GM21528 (cell line): Measurements from ENCODE around the gene MSH2.

Experiments used
- ATAC-seq: cut with Tn5 transposase; IDR thresholded peaks from one replicate; pipeline ENCODE4 v1.9.1; 2021; ENCODE audit warnings: mild to moderate bottlenecking, moderate library complexity; ENCODE audit not compliant: unreplicated experiment, low FRiP score

MSH2 gene

DNA sequence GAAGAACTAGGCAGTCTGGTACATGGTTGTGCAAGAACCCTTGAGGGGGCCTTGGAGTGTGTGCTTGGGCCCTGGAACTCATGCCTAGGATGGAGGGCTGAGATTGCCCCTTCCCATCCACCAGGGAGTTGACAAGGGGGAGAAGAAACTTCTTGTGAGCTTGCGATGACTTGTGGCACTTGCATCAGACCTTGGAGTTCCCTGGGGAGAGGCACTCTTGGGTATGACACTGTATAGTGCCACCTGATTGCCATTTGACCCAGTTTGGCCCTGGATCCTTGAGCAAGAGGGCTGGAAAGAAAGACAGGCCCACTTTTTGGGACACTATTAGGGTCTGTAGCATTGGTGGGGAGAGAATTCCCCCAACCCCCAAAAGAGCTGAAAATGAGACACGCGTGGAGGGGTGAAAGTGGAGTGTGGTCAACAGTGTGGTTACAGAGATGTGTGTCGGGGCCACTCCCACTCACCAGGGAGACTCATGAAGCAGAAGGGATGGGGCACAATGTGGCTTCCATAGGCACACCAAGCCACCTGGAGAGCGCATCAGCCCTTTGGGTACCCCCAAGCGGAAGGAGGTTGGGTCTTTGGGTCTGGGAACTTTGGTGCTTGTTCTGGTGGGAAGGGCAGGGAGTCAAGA, 101.3 kb downstream of the MSH2 start:
- peak; percentile 12 for ATAC-seq

DNA sequence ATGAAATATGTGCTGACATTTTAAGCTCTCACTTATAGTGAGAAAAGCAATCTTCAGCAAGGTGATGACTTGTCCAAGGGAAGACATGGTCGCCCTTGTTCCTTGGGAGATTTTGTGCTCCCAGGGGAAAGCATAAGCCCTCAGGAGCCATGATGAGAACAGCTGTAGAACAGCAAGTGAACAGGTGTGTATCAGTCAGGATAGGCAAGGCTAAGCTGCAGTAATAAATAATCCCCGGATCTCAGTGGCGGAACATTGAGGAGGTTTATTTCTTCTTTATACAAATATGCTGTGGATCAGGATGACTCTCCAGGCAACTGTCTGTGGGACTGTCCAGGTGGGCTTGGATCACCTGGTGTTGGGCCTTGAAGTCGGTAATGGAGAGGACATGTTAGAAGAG, 103.1 kb downstream of the MSH2 start:
- ATAC-seq, result no peak

DNA sequence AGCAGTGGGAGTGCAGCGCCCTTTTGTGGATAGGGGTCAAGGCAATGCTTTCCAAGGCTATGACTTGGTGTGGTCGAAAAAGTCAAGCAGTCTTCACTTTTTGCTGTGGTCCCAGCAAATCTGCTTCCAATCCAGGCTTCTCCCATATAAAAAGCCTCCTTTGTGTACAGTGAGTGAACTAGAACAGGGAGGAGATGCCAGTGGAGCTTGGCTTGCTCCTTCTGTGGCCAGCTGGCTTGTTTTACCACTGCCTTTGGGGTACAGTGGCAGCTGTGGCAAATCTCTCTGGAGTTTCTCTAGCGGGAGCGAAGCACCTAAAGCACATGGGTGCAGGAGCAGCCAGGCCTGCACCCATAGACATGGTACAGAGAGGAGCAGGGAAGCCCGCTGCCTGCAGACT, 103.5 kb downstream of the MSH2 start:
- no peak for ATAC-seq

DNA sequence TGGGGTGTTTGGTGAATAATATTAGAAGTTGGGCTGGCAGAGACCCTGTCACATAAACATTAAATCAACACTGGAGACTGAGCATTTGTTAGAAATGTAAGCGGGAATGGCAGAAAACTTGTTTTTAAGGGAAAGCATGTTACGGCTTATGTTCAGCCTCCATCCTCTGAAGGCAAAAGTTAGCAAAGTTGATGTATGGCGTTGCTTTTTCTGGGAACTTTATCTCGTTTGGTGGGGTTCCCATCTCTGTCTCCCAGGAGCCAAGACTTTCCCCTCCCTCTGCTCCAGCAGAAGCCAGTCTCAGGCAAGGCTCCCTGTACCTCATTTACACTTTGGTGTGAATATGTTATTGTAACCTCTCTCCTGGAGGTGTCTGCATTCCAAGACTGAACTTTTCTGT, 105.1 kb downstream of the MSH2 start:
- no peak for ATAC-seq

DNA sequence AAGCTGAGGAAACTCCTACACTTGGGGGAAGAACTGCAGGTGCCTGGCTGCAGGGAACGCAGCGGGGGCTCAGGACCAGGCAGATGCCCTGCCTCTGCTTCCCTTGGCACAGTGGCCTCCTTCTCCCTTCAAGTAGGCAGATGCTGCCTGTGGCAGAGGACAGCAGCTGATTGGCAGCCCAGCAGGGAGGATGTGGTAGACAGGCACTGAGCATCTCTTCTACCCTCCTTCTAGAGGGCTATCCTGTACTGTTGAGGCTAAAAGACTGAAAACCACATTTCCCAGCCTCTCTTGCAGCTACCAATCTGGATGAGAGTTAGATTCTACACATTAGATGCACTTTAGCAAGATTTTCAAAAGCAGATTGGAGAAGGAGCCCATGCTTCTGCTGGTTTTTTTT, 105.7 kb downstream of the MSH2 start:
- ATAC-seq, result no peak

DNA sequence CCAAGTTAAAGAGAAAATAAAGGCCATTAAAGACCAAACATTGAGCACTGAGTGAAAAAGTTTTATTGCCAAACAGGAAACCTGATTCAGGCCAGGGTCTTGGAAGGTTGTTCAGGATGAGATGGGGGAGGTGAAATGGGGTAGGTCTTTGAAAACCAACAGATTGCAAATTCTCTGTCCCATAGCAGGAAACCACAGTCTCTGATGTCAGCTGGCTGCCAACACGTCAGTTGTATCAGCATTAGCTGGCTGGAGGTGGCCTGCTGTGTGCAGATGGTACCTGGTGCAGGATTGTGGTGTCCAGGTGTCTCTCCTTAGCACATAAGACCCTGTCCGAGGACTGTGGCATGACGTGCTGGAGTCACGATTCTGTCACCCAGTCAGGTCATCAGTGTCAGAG, 106.3 kb downstream of the MSH2 start:
- no peak for ATAC-seq

DNA sequence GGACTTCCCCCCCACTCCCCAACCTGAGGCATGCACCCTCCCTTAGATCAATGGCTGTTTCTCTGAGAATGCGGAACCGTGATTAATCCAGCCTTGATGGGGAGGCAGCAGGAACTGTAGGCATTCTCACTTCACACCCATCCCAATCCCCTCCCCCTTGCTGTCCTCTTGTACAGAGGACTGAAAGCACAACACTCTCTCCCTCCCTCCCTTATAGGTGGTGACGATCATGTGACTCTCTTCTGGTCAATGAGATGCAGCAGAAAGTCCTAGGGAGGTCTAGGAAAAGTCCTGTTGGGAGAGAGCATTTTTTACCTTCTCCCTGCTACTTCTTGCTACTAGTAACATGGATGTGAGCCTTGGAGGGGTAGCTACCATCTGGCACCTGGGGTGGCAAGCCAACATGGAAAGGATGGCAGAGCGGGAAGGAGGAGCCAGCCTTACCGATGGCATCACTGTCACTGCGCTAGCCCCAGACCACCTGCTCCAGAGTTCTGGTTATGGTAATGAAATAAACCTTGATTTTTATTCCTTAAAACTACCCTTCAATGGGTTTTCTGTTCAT, 106.9 kb downstream of the MSH2 start:
- no peak for ATAC-seq

DNA sequence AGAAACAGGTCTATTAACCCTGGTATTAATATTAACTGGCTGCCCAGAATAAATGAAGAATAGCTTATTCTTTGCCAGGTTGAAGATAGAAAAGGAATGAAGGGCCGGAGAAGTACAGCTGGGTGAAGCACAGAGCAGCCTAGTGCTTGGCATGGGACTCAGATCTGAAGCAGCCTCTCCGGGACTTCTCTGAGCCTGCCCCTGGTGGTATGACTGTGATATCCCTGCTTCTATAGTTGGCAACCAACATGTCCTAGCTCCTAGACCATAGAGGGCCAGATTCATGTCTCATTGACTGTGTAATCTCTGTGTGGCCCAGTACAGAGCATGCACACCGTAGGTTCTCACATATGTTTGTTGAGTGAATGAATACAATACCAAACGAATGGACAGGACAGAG, 107.8 kb downstream of the MSH2 start:
- no peak for ATAC-seq

DNA sequence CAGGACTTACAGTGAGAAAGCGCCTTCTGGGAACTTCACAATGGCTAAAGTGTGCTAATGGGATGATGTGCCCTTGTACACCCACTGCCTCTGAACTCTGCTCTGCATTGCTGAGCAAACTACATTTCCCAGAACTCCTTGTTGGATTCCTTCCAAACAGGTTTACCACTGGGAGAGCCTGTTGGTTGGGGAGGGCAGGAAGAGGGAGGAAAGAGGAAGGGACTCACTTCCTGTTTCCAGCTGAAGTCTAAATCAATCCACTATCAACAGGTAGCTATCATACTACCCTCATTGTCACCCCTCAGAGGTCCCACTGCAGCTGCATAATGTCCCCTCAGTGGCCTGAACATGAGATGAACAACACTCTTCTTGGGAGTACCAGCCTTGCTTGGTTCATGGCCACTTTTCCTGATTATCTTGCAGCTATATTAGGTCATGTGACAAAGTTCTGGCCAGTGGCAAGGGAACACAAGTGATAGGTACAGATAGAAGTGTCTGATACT, 109.7 kb downstream of the MSH2 start:
- no peak for ATAC-seq

DNA sequence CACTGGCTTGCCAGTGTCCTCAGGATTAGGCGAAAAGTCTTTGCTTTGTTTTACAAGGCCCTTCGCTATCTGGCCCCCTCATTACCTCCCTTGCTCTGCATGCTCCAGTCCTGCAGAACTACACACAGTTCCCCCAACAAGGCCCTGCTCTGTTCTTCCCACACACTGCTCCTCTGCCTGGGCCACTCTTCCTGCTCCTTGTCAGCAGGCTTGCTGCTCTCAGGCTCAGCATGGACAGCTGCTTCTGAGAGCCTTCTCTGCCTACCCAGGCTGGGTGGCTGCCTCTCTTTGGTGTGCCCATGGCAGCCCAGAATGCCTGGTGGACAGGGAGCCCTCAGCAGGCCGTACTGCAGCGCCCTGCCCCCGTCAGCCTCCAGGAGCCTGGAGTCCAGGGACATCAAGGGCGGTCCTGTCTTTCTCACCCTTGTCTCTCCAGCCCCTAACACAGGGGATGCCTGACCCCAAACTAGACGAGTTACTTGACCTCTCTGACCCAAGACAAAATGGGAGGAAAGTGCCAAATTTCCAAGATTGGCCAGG, 111.1 kb downstream of the MSH2 start:
- no peak for ATAC-seq

DNA sequence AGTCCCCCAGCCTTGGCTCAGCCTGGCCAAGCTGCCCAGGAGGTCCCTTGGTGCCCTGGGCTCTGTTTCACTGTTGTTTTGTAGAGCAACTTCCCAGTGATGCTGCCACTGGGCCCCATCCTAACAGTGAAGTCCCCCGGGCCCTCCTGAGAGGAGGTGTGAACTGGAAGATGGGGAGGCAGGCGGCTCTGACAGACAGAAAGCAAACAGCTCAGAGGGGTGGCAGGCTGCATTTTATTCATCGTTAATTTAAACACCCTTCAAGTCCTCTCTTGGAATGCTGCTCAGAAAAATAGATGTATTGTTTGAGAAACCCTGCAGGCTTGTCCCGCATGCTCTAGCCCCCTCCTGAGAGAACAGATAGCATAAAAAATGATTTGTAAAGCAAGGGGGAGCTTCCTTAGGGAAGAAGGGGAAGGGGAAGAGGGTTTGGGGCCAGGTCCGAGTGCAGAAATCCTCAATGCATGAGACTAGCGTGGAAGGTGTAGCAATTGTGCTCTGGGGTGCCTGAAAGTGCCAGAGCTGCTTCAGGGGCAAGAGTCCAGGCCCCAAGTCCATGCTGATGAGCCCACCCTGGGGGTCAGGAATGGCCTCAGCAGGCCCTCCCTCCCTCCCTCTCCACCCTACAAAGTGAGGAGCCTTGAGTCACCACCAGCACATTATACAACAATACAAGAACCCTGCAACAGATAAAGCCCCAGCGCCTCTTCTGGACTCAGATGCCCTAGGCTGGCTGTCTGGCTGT, 113.6 kb downstream of the MSH2 start:
- no peak for ATAC-seq

DNA sequence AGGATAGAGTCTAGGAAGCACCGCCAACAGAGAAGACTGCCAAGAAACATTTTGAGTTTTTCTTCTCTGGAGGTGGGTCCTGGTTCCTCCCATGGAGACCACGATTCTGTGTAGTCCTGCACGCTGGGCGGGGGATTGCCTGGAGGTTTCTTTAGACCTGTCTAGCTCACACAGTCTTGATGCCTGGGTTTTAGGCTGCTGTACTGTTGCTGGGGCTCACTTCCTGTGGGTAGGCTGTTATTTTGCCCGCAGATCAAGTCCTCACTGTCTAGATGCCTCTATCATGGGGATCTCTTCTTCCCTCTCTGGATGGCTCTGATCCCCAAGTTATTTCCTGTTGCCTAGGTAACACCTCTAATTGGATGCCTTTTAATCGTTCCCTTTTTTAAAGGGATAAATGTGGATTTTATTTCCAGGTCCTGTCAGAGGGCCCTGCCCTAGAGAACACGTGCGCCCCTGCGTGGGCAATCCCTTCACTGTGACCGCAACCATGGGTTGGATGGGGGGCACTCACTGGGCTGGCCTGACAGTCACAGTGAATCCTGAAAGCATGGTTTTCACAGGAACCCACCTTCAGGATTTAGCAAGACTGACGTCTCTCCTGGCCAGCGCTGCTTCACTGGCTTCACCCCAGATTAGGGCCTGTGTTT, 115.7 kb downstream of the MSH2 start:
- ATAC-seq, result no peak

DNA sequence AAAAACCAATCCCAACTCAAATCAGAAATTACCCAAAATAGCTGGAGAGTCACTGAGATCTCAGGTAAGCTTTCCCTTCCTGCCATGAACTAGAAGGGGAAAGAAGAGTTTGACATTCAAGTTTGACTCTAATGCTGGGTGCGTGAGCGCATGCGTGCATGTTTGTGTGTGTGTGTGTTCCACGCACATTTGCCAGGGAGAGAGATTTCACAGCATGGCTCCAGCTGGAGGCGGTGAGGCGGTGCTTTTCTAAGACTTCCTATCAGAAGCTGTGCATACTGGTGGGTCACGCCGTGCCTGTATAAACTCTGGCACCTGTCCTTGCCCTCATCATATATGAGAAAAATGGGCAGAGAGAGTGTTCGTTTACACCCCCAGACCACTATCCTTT, 116.2 kb downstream of the MSH2 start:
- no peak for ATAC-seq

DNA sequence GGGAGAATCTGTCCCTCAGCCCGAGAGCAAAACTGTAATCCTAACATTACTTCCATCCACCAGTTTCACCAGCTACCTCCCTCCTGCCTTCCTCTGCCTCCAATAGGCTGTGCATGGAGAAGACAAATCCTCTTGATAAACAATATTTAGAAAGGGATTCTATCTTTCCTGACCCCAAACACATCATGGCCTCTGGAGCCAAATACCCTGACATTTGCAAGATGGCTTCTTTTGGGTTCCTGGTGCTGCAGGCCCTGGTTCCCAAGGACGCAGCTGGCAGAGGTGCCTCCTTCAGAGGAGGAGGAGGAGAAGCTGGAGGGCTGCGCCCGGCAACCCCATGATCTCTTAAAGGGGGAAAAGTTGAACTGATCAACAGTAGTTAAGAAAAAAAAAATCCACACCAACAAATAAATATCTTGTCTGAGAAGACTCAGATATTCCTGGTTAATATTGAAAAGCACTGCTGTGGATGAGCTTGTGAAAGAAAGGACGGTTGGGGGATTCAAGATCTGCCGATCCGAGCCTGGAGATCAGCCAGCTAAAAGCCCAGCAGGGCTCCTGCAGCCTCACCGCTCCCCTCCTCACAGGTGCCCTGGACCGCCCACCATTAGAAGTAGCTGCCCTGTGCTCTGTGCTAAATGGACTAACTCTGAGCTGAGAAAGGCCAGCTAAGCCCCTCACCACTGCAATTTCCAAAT, 116.8 kb downstream of the MSH2 start:
- no peak for ATAC-seq

DNA sequence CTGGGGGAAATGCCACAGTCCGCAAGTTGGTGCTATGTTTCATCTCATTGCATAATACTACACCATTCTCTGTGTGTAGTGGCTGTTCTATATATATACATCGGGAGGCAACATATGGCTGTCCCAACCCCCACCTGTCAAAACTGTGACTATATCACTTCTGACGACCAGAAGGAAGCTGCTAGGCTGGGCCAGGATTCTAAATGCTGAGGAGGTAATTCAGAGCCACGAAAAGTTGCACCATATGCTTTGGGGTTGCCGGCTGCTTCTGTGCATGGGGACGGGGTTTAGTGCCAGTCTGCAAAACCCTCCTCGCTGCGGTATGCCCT, 117.3 kb downstream of the MSH2 start:
- ATAC-seq, result no peak

DNA sequence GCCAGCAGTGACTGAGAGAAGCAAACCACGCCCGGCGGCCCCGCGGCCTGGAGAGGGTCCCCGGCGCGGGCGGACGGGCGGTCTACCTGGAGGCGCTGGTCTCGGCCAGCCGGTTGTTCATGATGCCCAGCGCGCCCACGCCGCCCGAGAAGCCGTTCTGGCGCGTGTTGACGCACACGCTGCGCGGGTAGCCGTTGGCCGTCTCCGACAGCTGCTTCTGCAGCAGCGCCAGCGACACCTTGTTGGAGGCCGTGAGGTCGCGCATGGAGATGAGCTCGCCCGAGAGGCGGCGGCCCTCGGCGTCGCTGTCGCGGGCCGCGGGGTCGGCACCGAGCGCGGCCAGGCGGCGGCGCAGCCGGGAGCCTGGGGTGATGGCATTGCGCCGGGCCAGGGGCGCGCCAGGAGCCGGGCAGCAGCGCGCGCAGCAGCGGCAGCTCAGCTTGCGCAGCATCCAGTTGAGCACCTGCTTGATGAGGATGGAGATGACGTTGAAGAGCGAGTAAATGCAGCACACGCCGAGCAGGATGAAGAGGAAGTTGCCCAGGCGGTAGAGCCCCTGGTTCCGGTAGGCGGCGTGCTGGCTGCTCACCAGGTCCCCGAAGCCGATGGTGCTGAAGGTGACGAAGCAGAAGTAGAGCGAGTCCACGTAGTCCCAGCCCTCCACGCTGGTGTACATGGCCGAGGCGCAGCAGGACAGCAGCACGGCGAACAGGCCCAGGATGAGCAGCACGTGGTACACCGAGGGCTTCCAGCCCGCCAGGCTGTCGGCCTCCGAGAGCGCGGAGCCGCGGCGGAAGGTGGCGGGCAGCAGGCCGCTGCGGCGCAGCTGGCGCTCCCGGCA, 118.1 kb downstream of the MSH2 start:
- ATAC-seq, result peak; percentile 81

DNA sequence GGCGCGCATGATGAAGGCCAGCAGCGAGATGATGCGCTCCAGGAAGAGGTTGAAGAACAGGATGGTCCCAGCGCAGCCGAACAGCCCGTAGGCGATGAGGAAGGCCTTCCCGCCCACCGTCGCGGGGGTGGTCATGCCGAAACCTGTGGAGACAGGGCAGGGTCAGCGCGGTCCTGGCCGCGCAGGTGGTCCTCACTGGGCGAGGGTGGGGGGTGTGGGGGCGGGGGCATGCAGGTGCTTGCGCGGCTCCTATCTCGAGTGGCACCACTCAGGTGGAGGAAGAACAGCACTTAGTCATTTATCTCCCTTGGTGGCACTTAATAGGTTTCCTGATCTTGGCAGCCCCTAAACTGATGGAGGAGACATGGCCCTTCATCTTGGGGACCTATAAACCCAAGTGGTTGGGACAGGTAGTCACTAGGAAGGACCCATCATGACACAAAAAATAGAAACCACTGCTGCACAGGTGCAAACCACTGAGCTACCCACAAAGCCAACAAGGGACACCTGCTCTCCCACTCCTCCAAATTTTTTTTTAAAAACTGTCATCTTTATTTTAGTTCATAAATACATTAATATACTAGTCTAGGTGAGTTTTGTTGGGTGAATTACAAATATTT, 118.8 kb downstream of the MSH2 start:
- ATAC-seq, result peak; percentile 12

DNA sequence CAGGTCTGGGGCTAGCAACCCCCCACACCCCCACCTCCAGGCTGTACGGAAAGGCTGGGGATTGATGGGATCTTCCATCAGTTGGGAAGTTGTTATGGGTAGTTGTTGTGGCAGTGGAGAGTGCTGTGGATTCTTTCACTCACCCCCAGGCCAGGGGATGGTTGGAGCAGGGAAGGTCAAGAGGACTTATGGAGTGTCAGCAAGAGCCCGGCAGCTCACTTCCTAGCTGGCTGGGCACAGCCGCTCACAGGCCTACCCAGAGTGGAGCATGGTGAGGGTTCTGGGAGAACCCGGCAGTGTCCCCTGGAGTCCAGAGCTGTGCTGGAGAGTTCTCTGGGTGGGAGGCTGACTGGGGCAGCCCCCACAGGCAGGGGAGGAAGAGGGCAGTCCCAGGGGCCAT, 122.2 kb downstream of the MSH2 start:
- ATAC-seq, result no peak

DNA sequence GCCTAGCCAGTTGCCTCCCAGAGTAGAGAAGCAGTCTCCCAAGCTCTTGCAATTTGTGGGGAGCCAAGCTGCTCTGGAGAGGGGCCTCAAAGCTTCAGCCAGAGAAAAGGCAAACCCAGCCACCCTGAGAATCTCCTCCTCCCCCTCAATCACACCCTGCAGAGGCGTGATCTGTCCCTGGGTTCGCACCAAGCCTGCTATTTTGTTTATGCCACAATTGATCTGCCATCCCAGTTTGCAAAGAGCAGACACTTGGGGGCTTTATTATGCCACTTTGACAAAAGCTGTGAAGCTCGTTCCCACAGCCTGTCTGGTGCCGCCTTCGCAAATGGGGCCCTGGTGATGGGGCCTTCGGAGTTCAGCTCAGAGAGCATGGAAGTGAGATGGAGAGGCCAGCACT, 125.5 kb downstream of the MSH2 start:
- no peak for ATAC-seq
